H9 (cell line): ENCODE measurements around the gene INTS7. TPM values are rescaled to one million over a fixed set of nuclear protein-coding genes. Genes with fewer than 3 reads are reported as not detected.
A peak's percentile ranks its signal among the peaks of the same experiment; 100 is the strongest.

Experiments
- DNase-seq: peaks from one replicate; pipeline ENCODE4 v3.0.0-alpha.2; 2017
- H2AFZ ChIP-seq: one replicate; pipeline ENCODE4 v1.6.1; 2013; ENCODE audit warnings: mild to moderate bottlenecking, low read length, control low read depth, moderate library complexity
- H2AK5ac ChIP-seq: 2 replicates; pipeline ENCODE4 v1.6.1; 2013; ENCODE audit warnings: low read length, control low read depth, mixed read lengths; ENCODE audit not compliant: insufficient read length
- H2BK120ac ChIP-seq: one replicate; pipeline ENCODE4 v1.6.1; 2013; ENCODE audit warnings: low read depth, mild to moderate bottlenecking, low read length, control low read depth, inconsistent platforms; ENCODE audit not compliant: poor library complexity, severe bottlenecking
- H2BK12ac ChIP-seq: 2 replicates; pipeline ENCODE4 v1.6.1; 2013; ENCODE audit warnings: low read length, control low read depth, mixed read lengths, low read depth; ENCODE audit not compliant: insufficient read length
- H2BK15ac ChIP-seq: 2 replicates; pipeline ENCODE4 v1.6.1; 2013; ENCODE audit warnings: low read depth, low read length, control low read depth
- H2BK20ac ChIP-seq: one replicate; pipeline ENCODE4 v1.6.1; 2013; ENCODE audit warnings: low read depth, mild to moderate bottlenecking, low read length, control low read depth, inconsistent platforms; ENCODE audit not compliant: poor library complexity, severe bottlenecking
- H2BK5ac ChIP-seq: 2 replicates; pipeline ENCODE4 v1.6.1; 2013; ENCODE audit warnings: low read length, control low read depth, mixed read lengths; ENCODE audit not compliant: insufficient read length
- H3K14ac ChIP-seq: 2 replicates; pipeline ENCODE4 v1.6.1; 2013; ENCODE audit warnings: low read length, control low read depth; ENCODE audit not compliant: insufficient read depth
- H3K18ac ChIP-seq: 2 replicates; pipeline ENCODE4 v1.6.1; 2013; ENCODE audit warnings: low read depth, mild to moderate bottlenecking, mixed read lengths, low read length, control low read depth; ENCODE audit not compliant: insufficient read length
- H3K23ac ChIP-seq: 2 replicates; pipeline ENCODE4 v1.6.1; 2013; ENCODE audit warnings: low read length, control low read depth, mixed read lengths, low read depth; ENCODE audit not compliant: insufficient read length
- H3K23me2 ChIP-seq: 2 replicates; pipeline ENCODE4 v1.6.1; 2013; ENCODE audit warnings: low read depth, mild to moderate bottlenecking, mixed read lengths, low read length, control low read depth; ENCODE audit not compliant: insufficient read length, poor library complexity, severe bottlenecking
- H3K27ac ChIP-seq: 2 replicates; pipeline ENCODE4 v1.5.1; 2013; ENCODE audit warnings: low read length, control low read depth, mixed read lengths, low read depth; ENCODE audit not compliant: insufficient read length
- H3K27me3 ChIP-seq: 2 replicates; pipeline ENCODE4 v1.6.1; 2013; ENCODE audit warnings: low read length, control low read depth, inconsistent platforms; ENCODE audit not compliant: insufficient read depth
- H3K4ac ChIP-seq: 2 replicates; pipeline ENCODE4 v1.6.1; 2013; ENCODE audit warnings: low read depth, mild to moderate bottlenecking, control low read depth, inconsistent platforms, low read length, moderate library complexity
- H3K4me1 ChIP-seq: 2 replicates; pipeline ENCODE4 v1.6.1; 2013; ENCODE audit warnings: low read length, control low read depth, inconsistent platforms; ENCODE audit not compliant: insufficient read depth
- H3K4me2 ChIP-seq: 2 replicates; pipeline ENCODE4 v1.6.1; 2013; ENCODE audit warnings: low read length, control low read depth, mixed read lengths; ENCODE audit not compliant: insufficient read length, insufficient read depth
- H3K56ac ChIP-seq: 2 replicates; pipeline ENCODE4 v1.6.1; 2013; ENCODE audit warnings: low read depth, mild to moderate bottlenecking, mixed read lengths, low read length, control low read depth; ENCODE audit not compliant: insufficient read length
- H3K79me1 ChIP-seq: 2 replicates; pipeline ENCODE4 v1.6.1; 2013; ENCODE audit warnings: low read depth, mild to moderate bottlenecking, moderate library complexity, low read length, control low read depth, inconsistent platforms; ENCODE audit not compliant: insufficient read depth, poor library complexity, severe bottlenecking
- H3K79me2 ChIP-seq: 2 replicates; pipeline ENCODE4 v1.6.1; 2013; ENCODE audit warnings: low read length, control low read depth, inconsistent platforms; ENCODE audit not compliant: insufficient read depth
- H3K9ac ChIP-seq: 2 replicates; pipeline ENCODE4 v1.6.1; 2013; ENCODE audit warnings: low read length, control low read depth, mixed read lengths; ENCODE audit not compliant: insufficient read length; ENCODE audit errors: extremely low read depth
- H3K9me3 ChIP-seq: one replicate; pipeline ENCODE4 v1.6.1; 2013; ENCODE audit warnings: low read depth, low read length, inconsistent platforms; ENCODE audit not compliant: control insufficient read depth
- H3T11ph ChIP-seq: one replicate; pipeline ENCODE4 v1.6.1; 2013; ENCODE audit warnings: mild to moderate bottlenecking, low read length, control low read depth, inconsistent platforms
- H4K20me1 ChIP-seq: one replicate; pipeline ENCODE4 v1.6.1; 2013; ENCODE audit not compliant: control insufficient read depth, insufficient read length, insufficient read depth
- H4K5ac ChIP-seq: 2 replicates; pipeline ENCODE4 v1.6.1; 2013; ENCODE audit warnings: low read depth, mild to moderate bottlenecking, mixed read lengths, low read length, control low read depth; ENCODE audit not compliant: insufficient read length
- H4K8ac ChIP-seq: replicated peaks from 2 replicates; pipeline ENCODE4 v1.6.1; 2013; ENCODE audit warnings: low read length, control low read depth, mixed read lengths, low read depth; ENCODE audit not compliant: insufficient read length
- H4K91ac ChIP-seq: 2 replicates; pipeline ENCODE4 v1.6.1; 2013; ENCODE audit warnings: low read depth, mild to moderate bottlenecking, moderate library complexity, mixed read lengths, low read length, control low read depth; ENCODE audit not compliant: insufficient read length
- H3K27ac Mint-ChIP-seq, 3 experiments: 2 replicates in 2 of 3; 3 replicates in 1 of 3; pipeline ENCODE4 v1.8.0; 2020 to 2021; ENCODE audit warnings: mixed read lengths in 3 of 3, mild to moderate bottlenecking in 1 of 3, moderate library complexity in 1 of 3
- H3K27me3 Mint-ChIP-seq: 2 replicates; pipeline ENCODE4 v1.8.0; 2021; ENCODE audit warnings: low read depth, mild to moderate bottlenecking, moderate library complexity, mixed read lengths
- H3K36me3 Mint-ChIP-seq, 3 experiments: 2 replicates in 2 of 3; 3 replicates in 1 of 3; pipeline ENCODE4 v1.8.0; 2020 to 2021; ENCODE audit warnings: low read depth in 3 of 3, mixed read lengths in 3 of 3; ENCODE audit not compliant: insufficient read depth in 1 of 3
- H3K4me1 Mint-ChIP-seq, 2 experiments: 2 replicates each; pipeline ENCODE4 v1.8.0; 2020; ENCODE audit warnings: mixed read lengths in 2 of 2
- H3K4me3 Mint-ChIP-seq, 2 experiments: 2 replicates in 1 of 2; 3 replicates in 1 of 2; pipeline ENCODE4 v1.8.0; 2020 to 2021; ENCODE audit warnings: mild to moderate bottlenecking in 2 of 2, mixed read lengths in 2 of 2, moderate library complexity in 1 of 2
- H3K9me3 Mint-ChIP-seq, 2 experiments: 2 replicates in 1 of 2; 3 replicates in 1 of 2; pipeline ENCODE4 v1.8.0; 2020; ENCODE audit warnings: mild to moderate bottlenecking in 2 of 2, mixed read lengths in 2 of 2, moderate library complexity in 1 of 2
- CTCF ChIP-seq: fragments of 200-600 bp; sonication (generic); conservative IDR thresholded peaks from 3 replicates; pipeline ENCODE4 v1.8.0; 2021; ENCODE audit warnings: antibody characterized with exemption, mild to moderate bottlenecking
- WGBS: extraction: QIAGEN DNeasy Blood & Tissue Kit; methylation state at CpG from one replicate; pipeline ENCODE4 v1.1.7; 2013; ENCODE audit warnings: missing lambda C conversion rate, low lambda C conversion rate, mixed read lengths; ENCODE audit not compliant: insufficient read length; ENCODE audit errors: extremely low coverage; 5-methylcytosine and 5-hydroxymethylcytosine counted together
- total RNA-seq: library from RNA; stranded (reverse); gene quantifications from 2 replicates; pipeline ENCODE4 v1.2.1, GENCODE V29; 2021

Gene INTS7
- total RNA-seq, 1 experiment from 2014 or later: 32.3 TPM

- Histone ChIP-seq H3K4ac (no peak overlapping the region), H3K79me1 (no peaks in the 10 kb centered on the region), H3K27ac (no peak overlapping the region), H2AFZ (no peak overlapping the region), H3K14ac (no peak overlapping the region), H3K23me2 (no peaks in the 10 kb centered on the region), H4K20me1 (no peaks in the 10 kb centered on the region), H2BK120ac (no peak overlapping the region), H3K4me2 (no peak overlapping the region), H3K56ac (no peak overlapping the region), H3K27me3 (no peaks in the 10 kb centered on the region), H2BK20ac (no peak overlapping the region), H3T11ph (no peak overlapping the region), H3K9me3 (no peaks in the 10 kb centered on the region), H3K4me1 (peaks cover 9% of the 10 kb centered on the region), H2AK5ac (no peak overlapping the region), H3K18ac (no peak overlapping the region), H3K79me2 (no peaks in the 10 kb centered on the region), H4K5ac (no peak overlapping the region), H3K23ac (no peak overlapping the region), H2BK5ac (no peak overlapping the region), H3K9ac (no peak overlapping the region), H2BK12ac (no peak overlapping the region), H4K8ac (no peak overlapping the region), H4K91ac (no peak overlapping the region), H2BK15ac (no peak overlapping the region)
- no peak for DNase-seq
- H3K36me3 Mint-ChIP-seq: no peaks in the 10 kb centered on the region; a peak in 1 of 7 replicates
- peaks cover 28 to 36% of the 10 kb centered on the region in 2 experiments for H3K4me1 Mint-ChIP-seq
- TF ChIP-seq CTCF: no peak
- peak overlapping the region; percentile 33 to 81 (median 62); a peak in 4 of 7 replicates for H3K27ac Mint-ChIP-seq
- WGBS: no CpG with 5 or more reads among the region's 1 CpG
- H3K4me3 Mint-ChIP-seq: no peak overlapping the region
- H3K27me3 Mint-ChIP-seq: no peaks in the 10 kb centered on the region; the same call in 1 of the 2 replicates
- no peaks in the 10 kb centered on the region for H3K9me3 Mint-ChIP-seq
Observed at GRCh38 chr1:211928290-211928801, 107.0 kb downstream of the INTS7 start.
